HCT116 (cell line): ENCODE measurements around the gene THTPA. TPM values are rescaled to one million over a fixed set of nuclear protein-coding genes. Genes with fewer than 3 reads are reported as not detected.

Experiments used
- ATAC-seq: fragments of 200-7000 bp; cut with Tn5 transposase; 2 replicates; pipeline ENCODE4 v1.9.1; 2020; ENCODE audit warnings: mild to moderate bottlenecking, moderate library complexity
- BruUV-seq: library from RNA; stranded (reverse); fragments of 400-500 nt; replicated peaks from 2 replicates; lab custom pipeline; 2021; lab: Mats Ljungman, UMichigan
- CTCF ChIA-PET: fragments of 300-600 bp; sonication (Branson Sonifier 250); formaldehyde crosslinking; loops from one replicate; lab custom pipeline; 2021; ENCODE audit warnings: antibody characterized with exemption; lab: Charles Lee
- POLR2A ChIA-PET: fragments of 300-600, 350-600 bp; sonication (Branson Sonifier 250); formaldehyde crosslinking; loops from one replicate; lab custom pipeline; 2021; ENCODE audit warnings: antibody characterized with exemption; lab: Charles Lee
- RAD21 ChIA-PET, 2 experiments: fragments of 300-600 bp; sonication (Branson Sonifier 250); formaldehyde crosslinking; loops; one replicate each; lab custom pipeline; 2023; ENCODE audit warnings: low total read pairs in 2 of 2; ENCODE audit not compliant: uncharacterized antibody in 2 of 2, unreplicated experiment in 2 of 2, low non-redundant PET in 1 of 2; lab: Charles Lee
- DNase-seq: peaks from one replicate; pipeline ENCODE4 v3.0.0-alpha.2; 2010; ENCODE audit warnings: low read depth, low spot score
- H2AFZ ChIP-seq: fragments of 200-600 bp; shearing (Covaris generic), sonication (generic); 2 replicates; pipeline ENCODE4 v1.6.1; 2017; ENCODE audit warnings: low read depth, mixed run types, mixed read lengths, antibody characterized with exemption, low read length; ENCODE audit not compliant: poor library complexity, severe bottlenecking
- H3K27ac ChIP-seq: 2 replicates; pipeline ENCODE4 v1.5.1; 2012; ENCODE audit warnings: low read depth, low read length
- H3K27me3 ChIP-seq: fragments of 200-600 bp; sonication (generic); 2 replicates; pipeline ENCODE4 v1.6.1; 2016; ENCODE audit warnings: mixed run types, low read length, mixed read lengths; ENCODE audit not compliant: insufficient read depth
- H3K36me3 ChIP-seq, 2 experiments: fragments of 200-500 bp in 1 of 2; fragments of 200-600 bp in 1 of 2; sonication (Bioruptor generic) in 1 of 2; sonication (generic) in 1 of 2; 2 replicates each; pipeline versions ENCODE4 v1.5.1 to v1.6.1; 2014 to 2016; ENCODE audit warnings: low read length in 2 of 2, inconsistent platforms in 1 of 2, mixed read lengths in 1 of 2, mixed run types in 1 of 2; ENCODE audit not compliant: insufficient read depth in 2 of 2, control insufficient read depth in 1 of 2
- H3K4me1 ChIP-seq, 2 experiments: fragments of 200-600 bp in 1 of 2; sonication (generic) in 1 of 2; 2 replicates each; pipeline versions ENCODE4 v1.5.1 to v1.6.1; 2012 to 2017; ENCODE audit warnings: low read length in 2 of 2, inconsistent platforms in 1 of 2, mild to moderate bottlenecking in 1 of 2, mixed read lengths in 1 of 2, mixed run types in 1 of 2, moderate library complexity in 1 of 2; ENCODE audit not compliant: insufficient read depth in 2 of 2, control insufficient read depth in 1 of 2
- H3K4me2 ChIP-seq: fragments of 200-600 bp; sonication (generic); 2 replicates; pipeline ENCODE4 v1.6.1; 2017; ENCODE audit warnings: mixed run types, low read length, mixed read lengths
- H3K4me3 ChIP-seq, 2 experiments: fragments of 200-600 bp in 1 of 2; sonication (generic) in 1 of 2; replicated peaks in 1 of 2; 2 replicates each; pipeline ENCODE4 v1.5.1; 2011 to 2016; ENCODE audit warnings: low read length in 2 of 2, control low read depth in 1 of 2, low read depth in 1 of 2, mild to moderate bottlenecking in 1 of 2, mixed read lengths in 1 of 2, mixed run types in 1 of 2
- H3K79me2 ChIP-seq: fragments of 200-600 bp; sonication (generic); 2 replicates; pipeline ENCODE4 v1.6.1; 2017; ENCODE audit warnings: mild to moderate bottlenecking, mixed run types, low read length, moderate library complexity, mixed read lengths; ENCODE audit not compliant: insufficient read depth
- H3K9ac ChIP-seq: fragments of 200-600 bp; sonication (generic); 2 replicates; pipeline ENCODE4 v1.6.1; 2016; ENCODE audit warnings: low read length, mixed read lengths
- H3K9me2 ChIP-seq: fragments of 200-600 bp; sonication (generic), shearing (Covaris generic); 2 replicates; pipeline ENCODE4 v1.6.1; 2017; ENCODE audit warnings: mixed run types, mild to moderate bottlenecking, moderate library complexity; ENCODE audit not compliant: insufficient read depth
- H3K9me3 ChIP-seq, 2 experiments: fragments of 200-500 bp in 1 of 2; fragments of 200-600 bp in 1 of 2; sonication (Bioruptor generic) in 1 of 2; sonication (generic) in 1 of 2; 2 replicates each; pipeline ENCODE4 v1.6.1; 2014 to 2017; ENCODE audit warnings: low read length in 2 of 2, mixed read lengths in 2 of 2, inconsistent platforms in 1 of 2, low read depth in 1 of 2, mild to moderate bottlenecking in 1 of 2, mixed run types in 1 of 2, moderate library complexity in 1 of 2; ENCODE audit not compliant: control insufficient read depth in 1 of 2, insufficient read depth in 1 of 2
- H4K20me1 ChIP-seq: fragments of 200-600 bp; sonication (generic), shearing (Covaris generic); 2 replicates; pipeline ENCODE4 v1.6.1; 2017; ENCODE audit warnings: mixed run types, mild to moderate bottlenecking, moderate library complexity; ENCODE audit not compliant: insufficient read depth
- CBX3 ChIP-seq: IDR thresholded peaks from 2 replicates; pipeline ENCODE4 v1.6.1; 2012; ENCODE audit warnings: low read depth
- CEBPB ChIP-seq: IDR thresholded peaks from 2 replicates; pipeline ENCODE4 v1.6.1; 2012; ENCODE audit warnings: low read depth
- CTCF ChIP-seq, 3 experiments: fragments of 200-600 bp in 1 of 3; sonication (generic) in 1 of 3; IDR thresholded peaks in 2 of 3; conservative IDR thresholded peaks in 1 of 3; 2 replicates each; pipeline ENCODE4 v1.5.1; 2012 to 2017; ENCODE audit warnings: low read depth in 2 of 3, low read length in 2 of 3, antibody characterized with exemption in 1 of 3, borderline replicate concordance in 1 of 3, control low read depth in 1 of 3, mild to moderate bottlenecking in 1 of 3, mixed read lengths in 1 of 3, mixed run types in 1 of 3, moderate library complexity in 1 of 3; ENCODE audit not compliant: insufficient read depth in 1 of 3
- EGR1 ChIP-seq: IDR thresholded peaks from 2 replicates; pipeline ENCODE4 v1.6.1; 2012; ENCODE audit warnings: low read depth
- ELF1 ChIP-seq: IDR thresholded peaks from 2 replicates; pipeline ENCODE4 v1.6.1; 2012; ENCODE audit warnings: low read depth, borderline replicate concordance
- EZH2 ChIP-seq: fragments of 200-600 bp; sonication (generic); IDR thresholded peaks from 2 replicates; pipeline ENCODE4 v1.6.1; 2017; ENCODE audit warnings: antibody characterized with exemption, mixed run types
- EZH2phosphoT487 ChIP-seq: fragments of 200-600 bp; IDR thresholded peaks from 2 replicates; pipeline ENCODE4 v1.6.1; 2018; ENCODE audit warnings: antibody characterized with exemption, borderline replicate concordance
- FOSL1 ChIP-seq: IDR thresholded peaks from 2 replicates; pipeline ENCODE4 v1.6.1; 2012; ENCODE audit warnings: low read depth
- POLR2A ChIP-seq: IDR thresholded peaks from 2 replicates; pipeline ENCODE4 v1.7.0; 2011; ENCODE audit warnings: borderline replicate concordance; ENCODE audit not compliant: insufficient read depth, insufficient read length; ENCODE audit errors: extremely low read depth
- POLR2AphosphoS5 ChIP-seq: IDR thresholded peaks from 2 replicates; pipeline ENCODE4 v1.6.1; 2011; ENCODE audit warnings: mild to moderate bottlenecking, low read depth, low read length, moderate library complexity
- SIN3A ChIP-seq: IDR thresholded peaks from 2 replicates; pipeline ENCODE4 v1.6.1; 2012; ENCODE audit warnings: low read depth
- SP1 ChIP-seq: IDR thresholded peaks from 2 replicates; pipeline ENCODE4 v1.6.1; 2012; ENCODE audit warnings: low read depth
- SRF ChIP-seq: IDR thresholded peaks from 2 replicates; pipeline ENCODE4 v1.6.1; 2012; ENCODE audit warnings: low read depth
- YY1 ChIP-seq: IDR thresholded peaks from 2 replicates; pipeline ENCODE4 v1.6.1; 2011; ENCODE audit warnings: low read length, low read depth, moderate library complexity, mild to moderate bottlenecking; ENCODE audit not compliant: insufficient replicate concordance; ENCODE audit errors: extremely low read depth
- ZFX ChIP-seq: fragments of 450-650 bp; IDR thresholded peaks from 2 replicates; pipeline ENCODE4 v1.6.1; 2017
- intact Hi-C: fragments of 100-400 bp; cut with micrococcal nuclease; formaldehyde crosslinking; loops from 2 replicates; pipeline ENCODE4 v1.10.0; 2022
- total RNA-seq: library from RNA; stranded (reverse); gene quantifications from one replicate; pipeline ENCODE4 v1.2.1, GENCODE V29; 2021; ENCODE audit not compliant: unreplicated experiment
- TF ChIP-seq, protein P1 (sequence below): IDR thresholded peaks from 2 replicates; pipeline ENCODE4 v1.6.1; 2012

Gene THTPA
- total RNA-seq, 1 experiment from 2014 or later = 5.8 TPM

DNA sequence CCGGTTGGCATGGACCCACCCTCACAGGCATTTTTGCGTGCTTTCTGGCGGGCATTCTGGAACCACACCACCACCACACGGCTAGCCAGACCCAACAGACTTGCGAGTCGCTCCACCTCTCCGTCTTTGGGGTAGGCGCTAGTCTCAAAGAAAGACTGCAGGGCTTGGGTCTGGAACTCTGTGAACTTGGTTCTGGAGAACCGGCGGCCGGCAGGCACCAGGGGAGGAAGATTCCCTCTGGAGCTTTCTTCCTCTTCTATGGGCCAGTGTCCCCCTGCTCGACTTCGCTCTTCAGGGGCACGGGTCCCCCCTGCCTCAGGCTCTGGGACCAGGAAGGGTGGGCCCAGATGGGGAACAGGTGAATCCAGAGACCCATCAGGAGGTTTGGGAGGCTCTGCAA, 31.1 kb upstream of the THTPA start (continued):
- TF ChIP-seq CTCF (IDR thresholded peaks at IDR 0.05 in 2 of 3, conservative IDR thresholded peaks at IDR 0.05 in 1 of 3; ENCODE audit: borderline replicate concordance in 1 of 3, insufficient read depth in 1 of 3, low read depth in 2 of 3, low read length in 2 of 3) (no peak), EZH2 (no peak), SP1 (no peak), SIN3A (no peak)

- Histone ChIP-seq H2AFZ (no peak overlapping the region), H4K20me1 (no peaks in the 10 kb centered on the region), H3K4me1 (no peaks in the 10 kb centered on the region), H3K79me2 (no peaks in the 10 kb centered on the region), H3K9ac (no peak overlapping the region), H3K4me3 (no peak overlapping the region), H3K4me2 (no peak overlapping the region), H3K36me3 (no peaks in the 10 kb centered on the region), H3K9me3 (no peaks in the 10 kb centered on the region), H3K27me3 (no peaks in the 10 kb centered on the region), H3K9me2 (no peaks in the 10 kb centered on the region), H3K27ac (no peak overlapping the region)
- no TSS peak for BruUV-seq
- ATAC-seq (no peak), DNase-seq (no peak)
- intact Hi-C loops = no loop called here
- TF ChIP-seq, protein P1, sequence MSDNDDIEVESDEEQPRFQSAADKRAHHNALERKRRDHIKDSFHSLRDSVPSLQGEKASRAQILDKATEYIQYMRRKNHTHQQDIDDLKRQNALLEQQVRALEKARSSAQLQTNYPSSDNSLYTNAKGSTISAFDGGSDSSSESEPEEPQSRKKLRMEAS = no peak
- TF ChIP-seq ELF1 (no peak), FOSL1 (no peak), CBX3 (no peak), SIN3A (no peak), CEBPB (no peak), ZFX (no peak), SP1 (no peak), POLR2AphosphoS5 (no peak), EGR1 (no peak), SRF (no peak), EZH2 (no peak), POLR2A (no peak), YY1 (no peak), EZH2phosphoT487 (no peak), CTCF (IDR thresholded peaks at IDR 0.05 in 2 of 3, conservative IDR thresholded peaks at IDR 0.05 in 1 of 3; ENCODE audit: borderline replicate concordance in 1 of 3, insufficient read depth in 1 of 3, low read depth in 2 of 3, low read length in 2 of 3) (no peak)
- RAD21 ChIA-PET = no interaction called here
- POLR2A ChIA-PET = no interaction called here
- CTCF ChIA-PET = no interaction called here
These were observed 30.5 kb upstream of the THTPA start for GRCh38 chr14:23525611-23526010.
